ENCODE data around the gene CYP39A1.

The CYP39A1 gene

GRCh38 chr6:46652603-46653438 lies at the start of gene CYP39A1, which contains the start of gene SLC25A27:
CYP39A1 (minus strand) TSS chr6:46652818; CDS start chr6:46652582, 236 bp downstream.
SLC25A27 (plus strand) TSS chr6:46652975; CDS start chr6:46653193, 218 bp downstream.
- Histone ChIP-seq H3K9me3 (ENCODE audit: insufficient read depth, low read depth, low read length) (no peaks in the 10 kb centered on the region), H3K27me3 (ENCODE audit: insufficient read depth, low read length, poor library complexity, severe bottlenecking) (no peaks in the 10 kb centered on the region), H3K4me1 (ENCODE audit: insufficient read depth, low read length, poor library complexity, severe bottlenecking) (no peaks in the 10 kb centered on the region), H3K79me2 (ENCODE audit: insufficient read depth, low read length) (no peaks in the 10 kb centered on the region), H3K9ac (ENCODE audit: low read depth, low read length, poor library complexity, severe bottlenecking) (no peak within 1 kb of the TSS), H2AFZ (ENCODE audit: low read length) (no peak within 1 kb of the TSS), H3K4me3 (ENCODE audit: low read length, poor library complexity, severe bottlenecking) (no peak within 1 kb of the TSS), H3F3A (ENCODE audit: low read depth) (no peaks in the 10 kb centered on the region), H3K9me2 (replicated peaks; ENCODE audit: low read depth, low read length) (no peaks in the 10 kb centered on the region), H3K4me2 (ENCODE audit: low read depth, low read length, poor library complexity, severe bottlenecking) (no peak within 1 kb of the TSS), H4K20me1 (ENCODE audit: insufficient read depth, low read length, poor library complexity, severe bottlenecking) (no peaks in the 10 kb centered on the region), H3K36me3 (ENCODE audit: insufficient read depth, low read length) (no peaks in the 10 kb centered on the region)
- no peak for TF ChIP-seq CTCF (conservative IDR thresholded peaks at IDR 0.05; ENCODE audit: low read length)
- TF ChIP-seq EZH2phosphoT487 (IDR thresholded peaks at IDR 0.05; ENCODE audit: borderline replicate concordance), result no peak

- no peak overlapping the region for H3K9ac ChIP-seq (ENCODE audit: low read depth, low read length, poor library complexity, severe bottlenecking)
- H3K4me3 ChIP-seq (ENCODE audit: low read length, poor library complexity, severe bottlenecking), result no peak overlapping the region
- no peaks in the 10 kb centered on the region for H3K27me3 ChIP-seq (ENCODE audit: insufficient read depth, low read length, poor library complexity, severe bottlenecking)
- no peaks in the 10 kb centered on the region for H3K36me3 ChIP-seq (ENCODE audit: insufficient read depth, low read length)
- TF ChIP-seq CTCF (conservative IDR thresholded peaks at IDR 0.05; ENCODE audit: low read length) (no peak), EZH2phosphoT487 (IDR thresholded peaks at IDR 0.05; ENCODE audit: borderline replicate concordance) (no peak)
- no peak overlapping the region for H2AFZ ChIP-seq (ENCODE audit: low read length)
- no peak overlapping the region for H3K4me2 ChIP-seq (ENCODE audit: low read depth, low read length, poor library complexity, severe bottlenecking)
- H3K4me1 ChIP-seq (ENCODE audit: insufficient read depth, low read length, poor library complexity, severe bottlenecking), result no peaks in the 10 kb centered on the region
- H3K79me2 ChIP-seq (ENCODE audit: insufficient read depth, low read length), result no peaks in the 10 kb centered on the region
- H3K9me3 ChIP-seq (ENCODE audit: insufficient read depth, low read depth, low read length), result no peaks in the 10 kb centered on the region
- H3F3A ChIP-seq (ENCODE audit: low read depth), result no peaks in the 10 kb centered on the region
- no peaks in the 10 kb centered on the region for H3K9me2 ChIP-seq (replicated peaks; ENCODE audit: low read depth, low read length)
- no peaks in the 10 kb centered on the region for H4K20me1 ChIP-seq (ENCODE audit: insufficient read depth, low read length, poor library complexity, severe bottlenecking)
Observed at GRCh38 chr6:46699970-46700369, 47.4 kb upstream of the CYP39A1 start.

GRCh38 chr6:46690911-46691451 lies 38.4 kb upstream of the CYP39A1 start:
- Histone ChIP-seq H3K36me3 (ENCODE audit: insufficient read depth, low read length) (no peaks in the 10 kb centered on the region), H3K4me2 (ENCODE audit: low read depth, low read length, poor library complexity, severe bottlenecking) (no peak overlapping the region), H4K20me1 (ENCODE audit: insufficient read depth, low read length, poor library complexity, severe bottlenecking) (no peaks in the 10 kb centered on the region), H2AFZ (ENCODE audit: low read length) (no peak overlapping the region), H3F3A (ENCODE audit: low read depth) (no peaks in the 10 kb centered on the region), H3K9me2 (replicated peaks; ENCODE audit: low read depth, low read length) (no peaks in the 10 kb centered on the region), H3K79me2 (ENCODE audit: insufficient read depth, low read length) (no peaks in the 10 kb centered on the region), H3K4me1 (ENCODE audit: insufficient read depth, low read length, poor library complexity, severe bottlenecking) (no peaks in the 10 kb centered on the region), H3K4me3 (ENCODE audit: low read length, poor library complexity, severe bottlenecking) (no peak overlapping the region), H3K9ac (ENCODE audit: low read depth, low read length, poor library complexity, severe bottlenecking) (no peak overlapping the region), H3K9me3 (ENCODE audit: insufficient read depth, low read depth, low read length) (no peaks in the 10 kb centered on the region), H3K27me3 (ENCODE audit: insufficient read depth, low read length, poor library complexity, severe bottlenecking) (no peaks in the 10 kb centered on the region)
- no peak for TF ChIP-seq EZH2phosphoT487 (IDR thresholded peaks at IDR 0.05; ENCODE audit: borderline replicate concordance)
- no peak for TF ChIP-seq CTCF (conservative IDR thresholded peaks at IDR 0.05; ENCODE audit: low read length)
